ENCODE measurements around the gene SSBP3.

Gene SSBP3

DNA sequence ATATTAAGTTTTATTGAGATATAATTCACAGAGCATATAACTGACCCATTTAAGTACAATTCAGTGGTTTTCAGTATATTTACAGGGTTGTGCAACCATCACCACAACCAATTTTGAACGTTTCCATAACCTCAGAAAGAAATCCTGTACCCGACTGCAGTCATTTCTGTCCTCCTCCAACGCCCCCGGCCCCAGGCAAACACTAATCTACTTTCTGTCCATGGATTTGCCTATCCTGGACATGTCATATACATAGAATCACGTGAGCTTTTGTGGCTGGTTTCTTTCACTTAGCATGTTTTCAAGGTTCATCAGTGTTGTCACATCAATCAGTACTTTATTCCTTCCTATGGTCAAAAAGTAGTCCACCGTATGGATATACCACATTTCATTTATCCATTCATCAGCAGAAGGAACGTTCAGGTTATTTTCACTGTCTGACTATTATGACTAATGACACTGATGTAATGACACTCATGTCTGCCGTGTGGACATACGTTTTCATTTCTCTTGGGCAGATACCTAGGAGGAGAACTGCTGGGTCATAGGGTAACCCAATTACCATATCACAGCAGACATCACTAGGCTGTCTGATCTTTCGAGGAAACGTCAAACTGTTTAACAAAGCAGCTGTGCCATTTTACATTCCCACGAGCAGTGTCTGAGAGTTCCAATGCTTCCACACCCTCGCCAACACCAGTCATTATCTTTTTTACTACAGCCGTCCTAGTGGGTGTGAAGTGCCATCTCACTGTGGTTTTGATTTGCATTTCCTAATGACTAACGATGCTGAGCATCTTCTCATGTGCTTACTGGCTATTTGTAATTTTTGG, 175.5 kb downstream of the SSBP3 start:
- Histone ChIP-seq H3K9me3 (ENCODE audit: low read depth, low read length) (no peaks in the 10 kb centered on the region), H3K36me3 (ENCODE audit: insufficient read depth, low read length) (no peaks in the 10 kb centered on the region), H3K4me3 (no peak overlapping the region), H3K27ac (no peak overlapping the region), H3K9ac (ENCODE audit: insufficient read length) (no peak overlapping the region)
- TF ChIP-seq FOXP2 (optimal IDR thresholded peaks at IDR 0.05; ENCODE audit: control extremely low read depth, extremely low read length, insufficient read depth): no peak
- TF ChIP-seq POLR2AphosphoS5 (IDR thresholded peaks at IDR 0.05; ENCODE audit: borderline replicate concordance, low read depth, low read length): no peak
- TF ChIP-seq EZH2 (IDR thresholded peaks at IDR 0.05): no peak
- DNase-seq (ENCODE audit: low read depth, low spot score): no peak

DNA sequence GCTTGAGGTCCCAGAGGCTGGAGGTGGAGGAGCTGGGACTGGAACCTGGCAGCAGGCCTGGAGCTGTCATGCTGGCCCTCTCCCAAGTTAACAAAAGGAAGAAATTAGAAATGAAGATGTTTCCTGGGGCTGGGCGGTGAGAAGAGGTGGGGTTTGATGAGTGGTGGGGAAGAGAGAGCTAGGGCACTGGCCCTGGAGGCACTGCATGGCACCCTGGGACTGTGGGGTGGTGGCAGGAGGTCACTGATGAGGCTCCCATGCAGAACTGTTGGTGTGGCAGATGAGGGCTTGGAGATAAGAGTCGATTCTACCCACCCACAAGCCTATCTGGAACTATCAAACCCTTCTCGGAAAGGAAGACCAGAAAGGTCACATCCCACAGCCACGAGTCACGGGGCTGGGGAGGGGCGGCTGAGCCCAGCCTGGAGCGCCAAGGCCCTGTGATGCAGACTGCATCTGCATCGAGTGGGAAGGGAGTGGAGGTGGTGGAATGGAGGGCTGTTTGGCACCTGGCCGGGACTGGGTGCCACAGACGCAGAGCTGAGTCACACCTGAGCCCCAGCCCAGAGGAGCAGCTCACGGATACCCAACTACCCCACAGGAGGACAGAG, 176.8 kb downstream of the SSBP3 start:
- Histone ChIP-seq H3K9me3 (ENCODE audit: low read depth, low read length) (no peaks in the 10 kb centered on the region), H3K4me3 (no peak overlapping the region), H3K9ac (ENCODE audit: insufficient read length) (no peak overlapping the region), H3K36me3 (ENCODE audit: insufficient read depth, low read length) (no peaks in the 10 kb centered on the region), H3K27ac (no peak overlapping the region)
- no peak for TF ChIP-seq POLR2AphosphoS5 (IDR thresholded peaks at IDR 0.05; ENCODE audit: borderline replicate concordance, low read depth, low read length)
- DNase-seq (ENCODE audit: low read depth, low spot score): no peak

DNA sequence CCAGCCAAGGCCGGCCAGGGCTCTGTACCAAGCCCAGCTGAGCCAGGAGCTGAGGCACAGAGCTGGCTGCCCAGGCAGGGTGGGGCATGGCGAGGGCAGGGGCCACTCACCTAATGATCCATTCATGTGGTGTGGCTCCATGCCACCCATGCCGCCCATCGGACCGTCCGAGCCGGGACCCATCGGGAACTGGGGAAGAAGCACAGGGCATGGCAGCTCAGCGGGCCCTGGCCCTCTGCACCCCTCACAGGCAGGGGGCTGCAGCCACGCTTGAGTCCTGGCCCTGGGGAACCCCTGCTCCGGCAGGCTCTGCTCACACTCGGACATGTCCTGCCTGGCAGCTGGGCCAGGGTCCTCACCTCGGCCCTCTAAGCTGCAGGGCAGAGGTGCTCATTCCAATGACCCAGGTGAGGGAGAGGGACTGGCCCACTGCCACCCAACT, 177.5 kb downstream of the SSBP3 start:
- TF ChIP-seq POLR2AphosphoS5 (IDR thresholded peaks at IDR 0.05; ENCODE audit: borderline replicate concordance, low read depth, low read length): no peak
- no peak for TF ChIP-seq EZH2 (IDR thresholded peaks at IDR 0.05)
- TF ChIP-seq FOXP2 (optimal IDR thresholded peaks at IDR 0.05; ENCODE audit: control extremely low read depth, extremely low read length, insufficient read depth): no peak
- Histone ChIP-seq H3K27ac (no peak overlapping the region), H3K9ac (ENCODE audit: insufficient read length) (no peak overlapping the region), H3K4me3 (no peak overlapping the region), H3K36me3 (ENCODE audit: insufficient read depth, low read length) (no peaks in the 10 kb centered on the region), H3K9me3 (ENCODE audit: low read depth, low read length) (no peaks in the 10 kb centered on the region)
- no peak for DNase-seq (ENCODE audit: low read depth, low spot score)

DNA sequence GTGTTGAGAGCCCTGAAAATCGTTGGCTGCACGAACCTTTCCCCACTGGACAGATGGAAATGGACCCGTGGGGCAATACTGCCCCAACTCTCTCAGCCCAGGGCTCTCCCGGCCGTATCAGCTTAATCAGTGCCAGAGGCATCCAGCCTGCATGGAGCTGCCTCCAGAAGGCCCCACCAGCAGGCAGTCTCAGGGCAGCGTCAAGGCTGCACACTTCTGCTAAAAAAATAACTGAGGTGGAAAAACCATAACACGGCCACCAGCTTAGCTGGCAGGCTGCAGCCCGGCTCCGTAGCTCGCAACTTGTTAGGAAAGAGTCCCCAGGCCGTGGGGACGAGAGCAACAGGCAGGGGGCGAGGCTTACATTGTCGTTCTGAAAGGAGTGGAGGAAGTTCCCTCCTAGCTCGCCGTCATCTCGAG, 178.3 kb downstream of the SSBP3 start:
- Histone ChIP-seq H3K36me3 (ENCODE audit: insufficient read depth, low read length) (no peaks in the 10 kb centered on the region), H3K27ac (0 out of 2 replicates have a peak overlapping the region, but pooled peaks have one; percentile 11), H3K4me3 (no peak overlapping the region), H3K9me3 (ENCODE audit: low read depth, low read length) (no peaks in the 10 kb centered on the region), H3K9ac (ENCODE audit: insufficient read length) (no peak overlapping the region)
- DNase-seq (ENCODE audit: low read depth, low spot score): no peak
- TF ChIP-seq FOXP2 (optimal IDR thresholded peaks at IDR 0.05; ENCODE audit: control extremely low read depth, extremely low read length, insufficient read depth) (no peak), EZH2 (IDR thresholded peaks at IDR 0.05) (no peak), POLR2AphosphoS5 (IDR thresholded peaks at IDR 0.05; ENCODE audit: borderline replicate concordance, low read depth, low read length) (no peak)

DNA sequence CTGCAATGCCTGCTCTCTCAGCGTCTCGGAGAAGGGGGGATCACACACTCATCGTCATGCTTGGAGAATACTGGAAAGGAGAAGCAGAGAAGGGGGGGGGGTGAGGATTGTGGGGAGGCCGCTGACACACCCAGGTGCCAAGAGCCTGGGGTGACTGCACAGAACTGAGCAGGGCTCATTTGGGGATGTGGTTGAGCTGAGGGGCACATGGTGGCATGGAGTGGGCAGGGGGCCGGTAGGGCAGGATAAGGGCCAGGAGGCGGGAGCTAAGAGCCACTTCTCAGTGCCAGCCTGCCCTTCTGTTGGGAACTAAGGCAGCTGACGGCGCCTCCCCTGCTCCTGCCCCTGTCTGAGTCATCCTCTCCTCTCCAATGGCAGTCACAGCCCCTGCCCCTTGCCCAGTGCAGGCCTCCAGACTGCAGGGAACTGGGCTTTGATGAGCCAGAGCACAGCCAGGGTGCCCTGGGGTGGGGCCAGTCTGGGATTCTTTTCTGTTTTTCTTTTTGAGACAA, 179.0 kb downstream of the SSBP3 start:
- TF ChIP-seq POLR2AphosphoS5 (IDR thresholded peaks at IDR 0.05; ENCODE audit: borderline replicate concordance, low read depth, low read length): no peak
- no peak for TF ChIP-seq EZH2 (IDR thresholded peaks at IDR 0.05)
- TF ChIP-seq FOXP2 (optimal IDR thresholded peaks at IDR 0.05; ENCODE audit: control extremely low read depth, extremely low read length, insufficient read depth): no peak
- H3K27ac ChIP-seq: no peak overlapping the region
- H3K36me3 ChIP-seq (ENCODE audit: insufficient read depth, low read length): no peaks in the 10 kb centered on the region
- no peak for DNase-seq (ENCODE audit: low read depth, low spot score)
- H3K4me3 ChIP-seq: no peak overlapping the region
- H3K9me3 ChIP-seq (ENCODE audit: low read depth, low read length): no peaks in the 10 kb centered on the region
- H3K9ac ChIP-seq (ENCODE audit: insufficient read length): no peak overlapping the region

- H3K9ac ChIP-seq (ENCODE audit: insufficient read length): no peak overlapping the region
- peak; percentile 19; the same call in 1 of the 2 replicates for TF ChIP-seq POLR2AphosphoS5 (IDR thresholded peaks at IDR 0.05; ENCODE audit: borderline replicate concordance, low read depth, low read length)
- no peak for TF ChIP-seq EZH2 (IDR thresholded peaks at IDR 0.05)
- no peak for DNase-seq (ENCODE audit: low read depth, low spot score)
- no peak overlapping the region for H3K4me3 ChIP-seq
- H3K36me3 ChIP-seq (ENCODE audit: insufficient read depth, low read length): no peaks in the 10 kb centered on the region
- H3K9me3 ChIP-seq (ENCODE audit: low read depth, low read length): no peaks in the 10 kb centered on the region
- no peak overlapping the region for H3K27ac ChIP-seq
Measured at GRCh38 chr1:54225986-54226559, 180.1 kb downstream of the SSBP3 start.

DNA sequence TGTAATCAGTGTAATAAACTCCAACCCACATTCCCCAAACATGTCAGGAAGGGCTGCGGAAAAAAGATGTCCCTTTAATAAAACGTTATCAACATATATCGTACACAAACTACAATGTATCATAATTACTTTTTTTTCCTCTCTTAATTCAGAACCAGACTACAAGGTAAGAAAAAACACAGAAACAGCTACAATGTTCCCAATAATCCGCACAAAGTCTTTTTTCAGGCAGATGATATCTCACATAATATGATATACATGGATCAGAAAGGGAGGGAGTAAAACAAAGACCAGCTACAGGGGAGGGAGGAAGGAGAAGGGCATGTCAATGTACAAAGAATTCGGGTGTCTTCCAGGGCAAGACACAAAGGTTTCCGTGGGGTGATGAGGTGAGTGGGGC, 180.8 kb downstream of the SSBP3 start:
- Histone ChIP-seq H3K9me3 (ENCODE audit: low read depth, low read length) (no peaks in the 10 kb centered on the region), H3K4me3 (no peak overlapping the region), H3K27ac (no peak overlapping the region), H3K9ac (ENCODE audit: insufficient read length) (no peak overlapping the region), H3K36me3 (ENCODE audit: insufficient read depth, low read length) (no peaks in the 10 kb centered on the region)
- TF ChIP-seq POLR2AphosphoS5 (IDR thresholded peaks at IDR 0.05; ENCODE audit: borderline replicate concordance, low read depth, low read length) (no peak), FOXP2 (optimal IDR thresholded peaks at IDR 0.05; ENCODE audit: control extremely low read depth, extremely low read length, insufficient read depth) (no peak), EZH2 (IDR thresholded peaks at IDR 0.05) (no peak)
- DNase-seq (ENCODE audit: low read depth, low spot score): no peak

DNA sequence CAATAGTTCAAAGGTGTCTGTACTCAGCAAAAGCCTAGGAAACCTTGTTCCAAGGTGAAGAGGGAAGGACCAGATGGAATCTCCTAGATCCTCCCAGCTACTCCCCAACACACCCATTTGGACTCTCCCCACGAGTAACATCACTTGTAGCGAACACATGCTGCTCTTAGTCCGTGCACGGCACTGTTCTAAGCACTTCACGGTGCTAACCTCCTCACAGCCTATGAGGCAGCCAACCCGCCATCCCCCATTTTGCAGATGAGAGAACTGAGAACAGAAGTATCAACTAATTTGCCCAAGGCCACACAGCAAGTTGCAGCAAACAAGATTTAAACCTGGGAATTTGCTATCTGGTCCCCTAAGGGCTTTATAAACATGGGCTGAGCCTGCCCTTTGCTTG, 182.0 kb downstream of the SSBP3 start:
- Histone ChIP-seq H3K27ac (no peak overlapping the region), H3K36me3 (ENCODE audit: insufficient read depth, low read length) (peaks cover 6% of the 10 kb centered on the region; the same call in 1 of the 2 replicates), H3K9ac (ENCODE audit: insufficient read length) (no peak overlapping the region), H3K9me3 (ENCODE audit: low read depth, low read length) (no peaks in the 10 kb centered on the region), H3K4me3 (no peak overlapping the region)
- TF ChIP-seq FOXP2 (optimal IDR thresholded peaks at IDR 0.05; ENCODE audit: control extremely low read depth, extremely low read length, insufficient read depth): no peak
- no peak for TF ChIP-seq POLR2AphosphoS5 (IDR thresholded peaks at IDR 0.05; ENCODE audit: borderline replicate concordance, low read depth, low read length)
- no peak for TF ChIP-seq EZH2 (IDR thresholded peaks at IDR 0.05)
- DNase-seq (ENCODE audit: low read depth, low spot score): no peak
